Measurements from ENCODE around the gene SEC16A. TPM values are rescaled to one million over a fixed set of nuclear protein-coding genes. Genes with fewer than 3 reads are reported as not detected.
"Not testable (repeated sequence)": the region's sequence is repeated elsewhere in the genome, so short reads cannot be mapped to it uniquely, and the experiment has no call there.

Gene SEC16A
- total RNA-seq, 1 donor from 2014 or later: 66.5 TPM

DNA sequence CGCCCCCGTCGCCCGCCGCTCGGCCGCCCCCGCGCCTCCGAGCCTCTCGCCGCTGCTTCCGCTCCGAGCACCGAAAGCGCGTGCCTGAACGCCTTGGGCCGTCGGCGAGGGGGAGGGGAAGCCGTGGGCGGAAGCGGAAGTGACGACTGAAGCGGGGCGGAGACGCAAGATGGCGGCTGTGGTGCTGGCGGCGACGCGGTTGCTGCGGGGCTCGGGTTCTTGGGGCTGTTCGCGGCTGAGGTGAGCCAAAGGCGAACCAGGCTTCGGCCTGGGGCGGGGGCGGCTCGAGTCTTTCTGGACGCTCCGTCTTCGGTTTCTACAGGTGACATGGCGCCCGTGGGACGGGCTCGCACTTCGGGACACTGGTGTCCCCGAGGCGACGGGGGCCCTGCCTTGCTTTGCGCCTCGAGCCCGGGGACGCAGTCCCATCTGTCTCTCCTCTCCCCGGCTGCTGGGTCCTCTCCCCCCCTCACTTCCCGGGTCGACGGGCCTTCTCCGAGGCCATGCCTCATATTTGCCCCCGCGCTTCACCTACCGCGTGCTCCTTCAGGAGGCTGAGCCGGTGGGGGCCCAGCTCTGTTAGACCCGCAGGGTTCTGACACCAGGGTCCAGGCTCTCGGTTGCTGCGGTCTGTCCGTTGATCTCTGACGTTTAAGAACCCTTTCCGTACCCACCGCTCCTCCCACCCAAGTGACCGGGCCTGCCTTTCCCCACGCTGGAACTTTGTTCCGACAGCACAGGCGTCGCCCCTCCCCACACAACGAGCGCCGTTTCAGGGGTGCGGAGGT lies 72.1 kb downstream of the SEC16A start, which contains the start of the genes ENTR1 and PMPCA:
Gene ENTR1 (minus strand): TSS at position 115 of the 788 bp plus-strand sequence. CDS start 217 bp downstream, outside the sequence.
Gene PMPCA (plus strand): TSS at position 159 of the 788 bp plus-strand sequence. CDS start 11 bp downstream, at position 170.
- TF ChIP-seq CTCF (IDR thresholded peaks at IDR 0.05): no peak
- no peaks in the 10 kb centered on the region for H3K9me3 ChIP-seq
- no peaks in the 10 kb centered on the region for H3K27me3 ChIP-seq (ENCODE audit: low read depth)
- ATAC-seq (peak; percentile 91 to 96), DNase-seq (peak; percentile 95)
- peaks cover 61% of the 10 kb centered on the region for H3K36me3 ChIP-seq
- intact Hi-C loops (cut with DNase I): no loop called here
- peaks cover 28% of the 10 kb centered on the region for H3K4me1 ChIP-seq
- H3K4me3 ChIP-seq: peak within 1 kb of the TSS; percentile 99
- peak within 1 kb of the TSS; percentile 94 for H3K27ac ChIP-seq

DNA sequence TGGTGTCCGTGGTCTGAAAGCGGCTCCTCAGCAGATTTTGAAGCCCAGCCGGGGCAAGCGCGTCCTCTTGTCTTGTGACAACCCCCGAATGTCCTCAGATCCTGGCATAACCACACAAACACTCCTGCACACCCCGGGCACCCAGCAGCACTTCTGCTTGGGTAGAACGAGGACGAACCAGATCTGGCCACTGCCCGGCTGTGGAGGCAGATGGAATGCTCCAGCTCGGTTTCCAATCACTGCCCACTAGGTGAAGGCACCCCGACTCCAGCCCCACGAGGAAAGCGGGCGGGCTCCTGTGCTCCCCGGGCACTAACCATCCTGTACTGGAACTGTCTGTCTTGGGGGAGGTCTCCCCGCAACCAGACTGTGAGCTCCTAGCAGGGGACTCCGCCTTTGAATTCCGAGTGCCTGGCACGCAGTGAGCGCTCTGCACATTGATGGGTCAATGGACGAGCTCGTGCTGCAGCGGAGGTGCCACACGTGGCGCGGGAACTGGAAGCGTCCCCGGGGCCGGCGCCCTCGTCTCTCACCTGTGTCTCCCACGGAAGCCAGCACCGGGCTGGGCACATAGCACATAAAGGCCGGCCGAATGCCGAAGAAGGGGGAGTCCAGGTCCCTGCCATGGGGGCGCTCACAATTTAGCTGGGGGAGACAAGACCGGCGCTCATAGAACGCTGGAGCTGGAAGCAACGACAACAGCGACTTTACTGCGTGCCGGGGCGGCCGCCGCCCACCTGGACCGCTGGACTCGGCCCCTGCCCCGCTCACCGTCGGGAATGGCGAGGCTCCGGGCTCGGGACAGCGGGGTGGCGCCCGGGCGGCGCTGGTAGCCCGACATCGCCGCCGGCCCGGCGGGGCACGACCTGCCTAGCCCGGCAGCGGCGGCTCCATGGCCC lies 73.0 kb downstream of the SEC16A start:
- peak; percentile 64 for DNase-seq
- H3K4me1 ChIP-seq: peaks cover 28% of the 10 kb centered on the region
- H3K27ac ChIP-seq: peak overlapping the region; percentile 80
- intact Hi-C loops (cut with DNase I): no loop called here
- H3K4me3 ChIP-seq: peak overlapping the region; percentile 99
- no peaks in the 10 kb centered on the region for H3K9me3 ChIP-seq
- peak; percentile 37 to 56 for ATAC-seq
- peaks cover 61% of the 10 kb centered on the region for H3K36me3 ChIP-seq
- H3K27me3 ChIP-seq (ENCODE audit: low read depth): no peaks in the 10 kb centered on the region
- TF ChIP-seq CTCF (IDR thresholded peaks at IDR 0.05): no peak

DNA sequence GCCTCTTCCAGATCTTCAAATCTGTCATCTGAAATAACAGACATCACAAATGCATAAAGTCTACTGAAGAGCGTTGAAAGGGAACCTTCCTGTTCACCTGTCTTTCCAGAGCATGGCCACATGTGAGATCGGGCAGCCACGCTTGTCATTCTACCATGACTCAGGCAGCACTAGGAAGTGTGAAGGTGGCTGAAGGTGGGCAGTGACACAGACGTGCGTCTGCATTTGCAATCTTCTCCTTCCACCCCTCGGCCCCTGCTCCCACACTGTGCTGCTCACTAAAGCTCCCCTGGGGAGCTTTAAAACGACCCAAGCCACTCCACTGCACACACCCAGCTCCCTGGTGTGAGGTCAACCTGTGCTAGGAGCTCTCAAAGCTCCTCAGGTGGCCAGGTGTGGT lies 74.9 kb downstream of the SEC16A start:
- intact Hi-C loops (cut with DNase I): no loop called here
- peaks cover 57% of the 10 kb centered on the region for H3K36me3 ChIP-seq
- no peaks in the 10 kb centered on the region for H3K9me3 ChIP-seq
- H3K27me3 ChIP-seq (ENCODE audit: low read depth): no peaks in the 10 kb centered on the region
- TF ChIP-seq CTCF (IDR thresholded peaks at IDR 0.05): no peak
- peaks cover 28% of the 10 kb centered on the region for H3K4me1 ChIP-seq
- no peak overlapping the region for H3K4me3 ChIP-seq
- DNase-seq (no peak), ATAC-seq (no peak)
- no peak overlapping the region for H3K27ac ChIP-seq

- H3K9me3 ChIP-seq; H3K4me3 ChIP-seq; H3K27ac ChIP-seq; ATAC-seq; intact Hi-C loops (cut with DNase I); DNase-seq; H3K27me3 ChIP-seq (ENCODE audit: low read depth): not testable (repeated sequence)
- peaks cover 48% of the 10 kb centered on the region for H3K36me3 ChIP-seq
- peaks cover 28% of the 10 kb centered on the region for H3K4me1 ChIP-seq
These were observed 75.8 kb downstream of the SEC16A start for GRCh38 chr9:136407061-136407460.

- DNase-seq; H3K4me3 ChIP-seq; H3K27ac ChIP-seq; intact Hi-C loops (cut with DNase I); H3K9me3 ChIP-seq; H3K27me3 ChIP-seq (ENCODE audit: low read depth); ATAC-seq: not testable (repeated sequence)
- peaks cover 46% of the 10 kb centered on the region for H3K36me3 ChIP-seq
- H3K4me1 ChIP-seq: peaks cover 17% of the 10 kb centered on the region
These were observed 76.9 kb downstream of the SEC16A start for GRCh38 chr9:136405904-136406303.

DNA sequence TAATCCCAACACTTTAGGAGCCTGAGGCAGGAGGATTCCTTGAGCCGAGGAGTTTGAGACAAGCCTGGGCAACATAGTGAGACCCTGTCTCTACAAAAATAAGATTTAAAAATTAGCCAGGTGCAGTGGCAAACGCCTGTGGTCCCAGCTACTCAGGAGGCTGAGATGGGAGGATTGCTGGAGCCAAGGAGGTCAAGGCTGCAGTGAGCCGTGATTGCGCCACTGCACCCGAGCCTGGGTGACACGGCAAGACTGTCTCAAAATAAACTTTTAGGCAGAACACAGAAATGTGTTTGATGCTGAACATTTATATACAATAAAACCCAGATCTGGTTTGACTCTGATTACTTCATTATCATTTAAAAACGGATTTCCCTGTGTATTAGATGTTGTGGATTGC lies 77.4 kb downstream of the SEC16A start:
- H3K27me3 ChIP-seq (ENCODE audit: low read depth): no peaks in the 10 kb centered on the region
- peaks cover 46% of the 10 kb centered on the region for H3K36me3 ChIP-seq
- intact Hi-C loops (cut with DNase I): no loop called here
- TF ChIP-seq CTCF (IDR thresholded peaks at IDR 0.05): no peak
- no peak overlapping the region for H3K27ac ChIP-seq
- peaks cover 19% of the 10 kb centered on the region for H3K4me1 ChIP-seq
- H3K9me3 ChIP-seq: no peaks in the 10 kb centered on the region
- ATAC-seq (no peak), DNase-seq (no peak)
- H3K4me3 ChIP-seq: no peak overlapping the region
